Upper lobe of right lung (tissue), 1 donor: ENCODE measurements around the gene GIN1. TPM values are rescaled to one million over a fixed set of nuclear protein-coding genes. Genes with fewer than 3 reads are reported as not detected.

Source experiments
- ATAC-seq: fragments of 200-7000 bp; cut with Tn5 transposase; one replicate; pipeline ENCODE4 v1.9.1; 2020; ENCODE audit warnings: mild to moderate bottlenecking, moderate library complexity
- DNase-seq: peaks from one replicate; pipeline ENCODE4 v3.0.0-alpha.2; 2020
- H3K27ac ChIP-seq: fragments of 200-600 bp; one replicate; pipeline ENCODE4 v1.8.0; 2022
- H3K27me3 ChIP-seq: fragments of 200-600 bp; one replicate; pipeline ENCODE4 v1.8.0; 2022; ENCODE audit warnings: mild to moderate bottlenecking
- H3K36me3 ChIP-seq: fragments of 200-600 bp; one replicate; pipeline ENCODE4 v1.8.0; 2022
- H3K4me1 ChIP-seq: fragments of 200-600 bp; one replicate; pipeline ENCODE4 v1.8.0; 2022
- H3K4me3 ChIP-seq: fragments of 200-600 bp; one replicate; pipeline ENCODE4 v1.8.0; 2022; ENCODE audit warnings: mild to moderate bottlenecking
- H3K9me3 ChIP-seq: fragments of 200-600 bp; one replicate; pipeline ENCODE4 v1.8.0; 2022
- intact Hi-C: fragments of 100-400 bp; cut with DNase I; formaldehyde crosslinking; loops from one replicate; pipeline ENCODE4 v1.11.0; 2022
- total RNA-seq: library from RNA; stranded (reverse); fragmentation: NEBNext Ultra II Directional; extraction: Animal tissue kit (Norgen Biotek cat#: 25700); gene quantifications from one replicate; pipeline ENCODE4 v1.2.1, GENCODE V29; 2021
- TF ChIP-seq, protein P1 (sequence below): fragments of 200-600 bp; IDR thresholded peaks from one replicate; pipeline ENCODE4 v1.8.0; 2022; ENCODE audit warnings: antibody characterized with exemption
- donor health status: DM: no; HTN: yes; CAD: no; lungs with severe emphysema.

The GIN1 gene
- total RNA-seq, 1 donor from 2014 or later = 6.7 TPM

DNA sequence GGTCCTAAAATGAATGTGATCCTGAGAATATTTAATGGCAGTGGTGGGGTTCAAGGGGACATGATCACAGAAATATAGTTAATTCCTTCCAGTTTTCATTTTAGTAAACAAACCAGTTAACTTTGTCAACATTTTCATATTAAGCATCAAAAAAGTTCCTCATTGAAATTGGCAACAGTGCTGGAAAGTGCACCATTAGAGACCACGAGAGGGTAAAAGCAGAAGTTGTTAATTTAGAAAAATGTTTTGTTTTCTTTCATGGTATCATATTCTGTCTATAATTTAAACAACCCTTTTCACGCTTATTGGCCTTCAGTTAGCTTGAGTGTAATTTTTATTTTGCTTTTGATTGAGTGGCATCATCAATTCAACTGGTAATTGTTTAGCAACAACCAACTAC is 11.9 kb downstream of the GIN1 start:
- Histone ChIP-seq H3K27ac (no peak overlapping the region), H3K4me1 (no peaks in the 10 kb centered on the region), H3K9me3 (no peaks in the 10 kb centered on the region), H3K4me3 (no peak overlapping the region), H3K27me3 (no peaks in the 10 kb centered on the region), H3K36me3 (peaks cover 5% of the 10 kb centered on the region)
- intact Hi-C loops = no loop called here
- no peak for DNase-seq
- TF ChIP-seq, protein P1, sequence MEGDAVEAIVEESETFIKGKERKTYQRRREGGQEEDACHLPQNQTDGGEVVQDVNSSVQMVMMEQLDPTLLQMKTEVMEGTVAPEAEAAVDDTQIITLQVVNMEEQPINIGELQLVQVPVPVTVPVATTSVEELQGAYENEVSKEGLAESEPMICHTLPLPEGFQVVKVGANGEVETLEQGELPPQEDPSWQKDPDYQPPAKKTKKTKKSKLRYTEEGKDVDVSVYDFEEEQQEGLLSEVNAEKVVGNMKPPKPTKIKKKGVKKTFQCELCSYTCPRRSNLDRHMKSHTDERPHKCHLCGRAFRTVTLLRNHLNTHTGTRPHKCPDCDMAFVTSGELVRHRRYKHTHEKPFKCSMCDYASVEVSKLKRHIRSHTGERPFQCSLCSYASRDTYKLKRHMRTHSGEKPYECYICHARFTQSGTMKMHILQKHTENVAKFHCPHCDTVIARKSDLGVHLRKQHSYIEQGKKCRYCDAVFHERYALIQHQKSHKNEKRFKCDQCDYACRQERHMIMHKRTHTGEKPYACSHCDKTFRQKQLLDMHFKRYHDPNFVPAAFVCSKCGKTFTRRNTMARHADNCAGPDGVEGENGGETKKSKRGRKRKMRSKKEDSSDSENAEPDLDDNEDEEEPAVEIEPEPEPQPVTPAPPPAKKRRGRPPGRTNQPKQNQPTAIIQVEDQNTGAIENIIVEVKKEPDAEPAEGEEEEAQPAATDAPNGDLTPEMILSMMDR = no peak
- no peak for ATAC-seq

DNA sequence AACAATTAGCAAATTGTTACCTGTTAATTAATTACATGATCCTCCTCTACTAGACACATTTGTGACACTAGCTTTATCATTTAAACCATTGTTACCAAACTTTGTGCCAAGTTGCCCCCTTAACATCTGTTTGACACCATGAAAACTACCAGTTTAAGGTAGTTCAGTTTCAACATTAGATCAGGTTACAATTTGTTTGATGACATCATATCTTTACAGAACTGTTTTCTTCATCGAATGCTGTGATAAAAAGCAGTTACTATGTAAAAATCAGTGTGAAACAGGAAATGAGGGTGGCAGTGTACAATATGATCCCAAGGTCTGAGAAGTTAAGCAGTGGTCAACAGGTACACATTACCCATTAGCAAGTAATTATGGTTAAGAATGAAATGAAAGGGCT is 17.7 kb downstream of the GIN1 start:
- TF ChIP-seq, protein P1 = no peak
- no peaks in the 10 kb centered on the region for H3K4me1 ChIP-seq
- intact Hi-C loops = no loop called here
- no peak overlapping the region for H3K4me3 ChIP-seq
- H3K27me3 ChIP-seq = no peaks in the 10 kb centered on the region
- ATAC-seq (no peak), DNase-seq (no peak)
- H3K27ac ChIP-seq = no peak overlapping the region
- peaks cover 33% of the 10 kb centered on the region for H3K36me3 ChIP-seq
- no peaks in the 10 kb centered on the region for H3K9me3 ChIP-seq

DNA sequence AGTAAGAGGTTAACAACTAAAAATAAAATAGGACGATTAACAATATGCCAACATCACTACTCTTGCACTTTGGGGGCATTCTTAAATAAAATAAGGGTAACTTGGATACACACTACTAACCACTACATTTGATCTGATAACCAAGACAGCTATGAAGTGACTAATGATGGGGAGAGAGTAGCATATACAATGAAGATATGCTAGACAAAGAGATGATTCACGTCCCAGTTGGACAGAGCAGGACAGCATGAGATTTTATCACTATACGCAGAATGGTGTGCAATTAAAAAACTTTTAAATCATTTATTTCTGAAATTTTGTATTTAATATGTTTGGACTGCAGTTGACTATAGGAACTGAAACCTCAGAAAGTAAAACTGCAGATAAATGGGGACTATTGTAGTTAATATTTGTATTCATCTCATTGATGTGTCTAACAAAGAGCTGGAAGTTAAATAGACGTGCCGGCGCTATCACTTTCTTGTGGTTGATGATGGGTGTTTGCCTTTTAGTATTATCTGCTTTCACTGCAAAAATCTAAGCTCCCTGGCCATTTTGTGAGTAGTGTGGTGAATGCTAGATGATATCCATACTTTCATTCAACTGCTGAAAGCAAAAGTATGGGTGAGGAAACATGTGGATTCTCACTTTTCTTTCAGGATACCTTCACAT is 18.7 kb downstream of the GIN1 start:
- Histone ChIP-seq H3K9me3 (no peaks in the 10 kb centered on the region), H3K27ac (no peak overlapping the region), H3K4me1 (no peaks in the 10 kb centered on the region), H3K27me3 (no peaks in the 10 kb centered on the region), H3K4me3 (no peak overlapping the region), H3K36me3 (peaks cover 43% of the 10 kb centered on the region)
- TF ChIP-seq, protein P1 = no peak
- ATAC-seq (no peak), DNase-seq (no peak)
- intact Hi-C loops = no loop called here

DNA sequence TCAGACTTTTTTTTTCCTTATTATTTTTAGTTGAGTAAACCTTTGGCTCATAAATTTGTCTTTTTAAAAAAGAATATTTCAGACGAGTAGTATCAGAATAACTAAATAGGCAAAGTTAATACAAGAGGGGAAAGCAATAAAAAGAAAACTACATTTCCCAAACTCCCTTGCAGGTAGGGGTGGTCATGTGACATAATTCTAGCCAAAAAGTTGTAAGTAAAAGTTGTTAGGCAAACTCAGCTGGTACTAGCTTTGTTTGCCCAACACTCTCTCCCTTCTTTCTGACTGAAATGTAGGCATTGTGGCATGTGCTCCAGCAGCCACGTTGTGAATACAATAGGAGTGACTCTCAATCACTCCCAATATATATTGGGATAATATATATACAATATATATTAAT is 20.9 kb downstream of the GIN1 start:
- TF ChIP-seq, protein P1 = no peak
- no peaks in the 10 kb centered on the region for H3K27me3 ChIP-seq
- no peak overlapping the region for H3K4me3 ChIP-seq
- DNase-seq (no peak), ATAC-seq (no peak)
- H3K9me3 ChIP-seq = no peaks in the 10 kb centered on the region
- H3K27ac ChIP-seq = no peak overlapping the region
- H3K4me1 ChIP-seq = no peaks in the 10 kb centered on the region
- H3K36me3 ChIP-seq = peaks cover 50% of the 10 kb centered on the region
- intact Hi-C loops = no loop called here

DNA sequence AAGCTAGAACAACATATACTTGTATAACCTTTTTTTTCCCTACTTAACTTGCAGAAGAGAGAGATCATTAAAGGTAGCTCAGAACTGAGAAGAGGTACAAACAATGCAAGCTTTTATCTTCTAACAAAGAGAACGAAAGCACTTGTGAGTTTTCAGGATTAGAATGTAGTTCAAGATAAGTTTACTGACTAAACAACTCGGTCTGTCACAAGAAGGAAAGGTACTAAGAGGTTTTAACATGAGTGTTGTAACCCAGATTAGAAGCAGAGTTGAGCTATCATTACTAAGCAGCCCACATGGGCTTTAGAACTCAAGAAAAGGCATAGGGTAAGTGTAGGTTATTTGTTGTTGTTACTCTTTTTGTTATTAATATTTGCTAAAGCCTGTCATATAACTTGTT is 25.2 kb downstream of the GIN1 start:
- TF ChIP-seq, protein P1 = no peak
- H3K4me1 ChIP-seq = no peaks in the 10 kb centered on the region
- H3K27me3 ChIP-seq = no peaks in the 10 kb centered on the region
- H3K27ac ChIP-seq = no peak overlapping the region
- DNase-seq (no peak), ATAC-seq (peak; percentile 46)
- H3K36me3 ChIP-seq = peaks cover 23% of the 10 kb centered on the region
- H3K4me3 ChIP-seq = no peak overlapping the region
- H3K9me3 ChIP-seq = no peaks in the 10 kb centered on the region
- intact Hi-C loops = no loop called here

DNA sequence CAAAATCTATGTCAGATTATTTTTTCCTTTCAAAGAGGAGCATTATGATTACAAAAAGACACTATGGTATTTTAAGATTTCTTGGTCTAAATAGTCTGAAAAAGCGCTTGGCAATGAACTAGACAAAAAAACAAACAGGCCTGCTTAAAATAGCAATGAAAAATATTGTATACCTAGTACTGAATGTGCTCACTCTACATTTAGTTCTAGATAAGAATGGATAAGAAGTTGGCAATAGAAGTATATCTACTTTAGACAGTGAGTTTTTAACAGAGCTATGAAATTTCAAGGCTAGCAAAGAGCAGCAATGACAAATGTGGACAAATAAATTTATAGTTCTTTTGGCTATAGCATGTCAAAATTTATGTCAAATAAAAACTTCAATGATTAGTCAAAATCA is 26.2 kb downstream of the GIN1 start:
- peaks cover 21% of the 10 kb centered on the region for H3K36me3 ChIP-seq
- DNase-seq (no peak), ATAC-seq (no peak)
- H3K27me3 ChIP-seq = no peaks in the 10 kb centered on the region
- TF ChIP-seq, protein P1 = no peak
- H3K9me3 ChIP-seq = no peaks in the 10 kb centered on the region
- intact Hi-C loops = no loop called here
- H3K27ac ChIP-seq = no peak overlapping the region
- H3K4me3 ChIP-seq = no peak overlapping the region
- H3K4me1 ChIP-seq = no peaks in the 10 kb centered on the region
